ENCODE results near the gene SLC12A9. TPM values are rescaled to one million over a fixed set of nuclear protein-coding genes. Genes with fewer than 3 reads are reported as not detected.

SLC12A9 gene
- total RNA-seq, 1 experiment from 2014 or later: 23.8 TPM

DNA sequence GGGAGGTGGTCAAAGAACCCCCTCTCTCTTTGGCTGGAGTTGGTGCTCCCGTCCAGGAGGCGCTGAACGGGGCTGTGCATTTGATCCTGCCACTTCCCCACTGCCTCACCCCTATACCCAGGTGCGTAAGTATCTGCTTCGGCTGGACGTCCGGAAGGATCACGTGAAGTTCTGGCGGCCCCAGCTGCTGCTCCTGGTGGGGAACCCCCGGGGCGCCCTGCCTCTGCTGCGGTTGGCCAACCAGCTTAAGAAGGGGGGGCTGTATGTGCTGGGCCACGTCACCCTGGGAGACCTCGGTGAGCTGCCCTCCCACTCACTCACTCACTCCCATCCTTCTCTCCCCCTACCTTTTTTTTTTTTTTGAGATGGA lies 9.1 kb downstream of the SLC12A9 start:
- H3K27me3 ChIP-seq (replicated peaks; ENCODE audit: insufficient read depth, low read depth, low read length, poor library complexity): no peaks in the 10 kb centered on the region
- TF ChIP-seq EZH2 (IDR thresholded peaks at IDR 0.05; ENCODE audit: borderline replicate concordance, low read depth, low read length, poor library complexity, severe bottlenecking): no peak
- TF ChIP-seq, protein P1, sequence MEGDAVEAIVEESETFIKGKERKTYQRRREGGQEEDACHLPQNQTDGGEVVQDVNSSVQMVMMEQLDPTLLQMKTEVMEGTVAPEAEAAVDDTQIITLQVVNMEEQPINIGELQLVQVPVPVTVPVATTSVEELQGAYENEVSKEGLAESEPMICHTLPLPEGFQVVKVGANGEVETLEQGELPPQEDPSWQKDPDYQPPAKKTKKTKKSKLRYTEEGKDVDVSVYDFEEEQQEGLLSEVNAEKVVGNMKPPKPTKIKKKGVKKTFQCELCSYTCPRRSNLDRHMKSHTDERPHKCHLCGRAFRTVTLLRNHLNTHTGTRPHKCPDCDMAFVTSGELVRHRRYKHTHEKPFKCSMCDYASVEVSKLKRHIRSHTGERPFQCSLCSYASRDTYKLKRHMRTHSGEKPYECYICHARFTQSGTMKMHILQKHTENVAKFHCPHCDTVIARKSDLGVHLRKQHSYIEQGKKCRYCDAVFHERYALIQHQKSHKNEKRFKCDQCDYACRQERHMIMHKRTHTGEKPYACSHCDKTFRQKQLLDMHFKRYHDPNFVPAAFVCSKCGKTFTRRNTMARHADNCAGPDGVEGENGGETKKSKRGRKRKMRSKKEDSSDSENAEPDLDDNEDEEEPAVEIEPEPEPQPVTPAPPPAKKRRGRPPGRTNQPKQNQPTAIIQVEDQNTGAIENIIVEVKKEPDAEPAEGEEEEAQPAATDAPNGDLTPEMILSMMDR (conservative IDR thresholded peaks at IDR 0.05; ENCODE audit: low read depth, low read length): no peak
- POLR2A ChIA-PET (ENCODE audit: low non-redundant PET): no interaction called here
- intact Hi-C loops (cut with micrococcal nuclease; ENCODE audit: unreplicated experiment): no loop called here
- CTCF ChIA-PET: no interaction called here
- H3K4me3 ChIP-seq (ENCODE audit: low read depth, low read length, poor library complexity, severe bottlenecking): no peak overlapping the region
- BruUV-seq (replicated peaks): no TSS peak
- H3K4me1 ChIP-seq (ENCODE audit: insufficient read depth, low read length, poor library complexity, severe bottlenecking): peaks cover 16% of the 10 kb centered on the region
- no peak overlapping the region for H3K27ac ChIP-seq (ENCODE audit: low read depth, low read length, poor library complexity, severe bottlenecking)
- DNase-seq (ENCODE audit: low spot score): no peak
- H3K36me3 ChIP-seq (ENCODE audit: insufficient read depth, low read length, poor library complexity, severe bottlenecking): no peaks in the 10 kb centered on the region
- H3K9me3 ChIP-seq (ENCODE audit: low read depth, low read length, poor library complexity, severe bottlenecking): no peaks in the 10 kb centered on the region

DNA sequence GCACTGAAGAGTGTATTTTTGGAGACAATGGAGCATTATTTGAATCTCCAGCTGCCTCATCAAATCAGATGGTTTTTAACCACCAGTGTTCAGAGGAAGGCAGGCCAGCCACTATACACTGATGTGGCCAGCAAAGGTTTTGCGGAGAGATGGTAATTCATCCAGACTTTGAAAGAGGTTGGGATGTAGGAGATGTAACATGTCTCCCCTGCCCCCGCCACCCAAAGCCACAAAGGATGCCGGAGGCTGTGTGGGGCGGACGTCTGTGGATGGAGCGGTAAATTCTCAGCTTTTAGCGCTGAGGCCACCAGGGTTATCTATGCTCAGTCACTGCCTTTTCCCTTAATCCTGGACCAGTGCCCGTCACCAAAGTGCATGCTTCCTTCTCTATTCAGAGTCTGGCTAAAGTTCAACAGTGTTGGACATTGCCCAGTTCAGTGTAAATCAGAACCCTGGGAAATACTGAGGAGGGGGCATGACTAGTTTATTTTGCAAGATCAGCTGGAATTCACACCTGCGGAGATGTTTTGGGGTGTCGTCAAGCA lies 11.0 kb downstream of the SLC12A9 start:
- Histone ChIP-seq H3K4me3 (ENCODE audit: low read depth, low read length, poor library complexity, severe bottlenecking) (no peak overlapping the region), H3K4me1 (ENCODE audit: insufficient read depth, low read length, poor library complexity, severe bottlenecking) (peaks cover 24% of the 10 kb centered on the region), H3K27ac (ENCODE audit: low read depth, low read length, poor library complexity, severe bottlenecking) (no peak overlapping the region), H3K36me3 (ENCODE audit: insufficient read depth, low read length, poor library complexity, severe bottlenecking) (no peaks in the 10 kb centered on the region), H3K9me3 (ENCODE audit: low read depth, low read length, poor library complexity, severe bottlenecking) (no peaks in the 10 kb centered on the region), H3K27me3 (replicated peaks; ENCODE audit: insufficient read depth, low read depth, low read length, poor library complexity) (no peaks in the 10 kb centered on the region)
- CTCF ChIA-PET: no interaction called here
- intact Hi-C loops (cut with micrococcal nuclease; ENCODE audit: unreplicated experiment): no loop called here
- TF ChIP-seq, protein P1 (conservative IDR thresholded peaks at IDR 0.05; ENCODE audit: low read depth, low read length): no peak
- no peak for TF ChIP-seq EZH2 (IDR thresholded peaks at IDR 0.05; ENCODE audit: borderline replicate concordance, low read depth, low read length, poor library complexity, severe bottlenecking)
- POLR2A ChIA-PET (ENCODE audit: low non-redundant PET): no interaction called here
- no peak for DNase-seq (ENCODE audit: low spot score)
- no TSS peak for BruUV-seq (replicated peaks)

DNA sequence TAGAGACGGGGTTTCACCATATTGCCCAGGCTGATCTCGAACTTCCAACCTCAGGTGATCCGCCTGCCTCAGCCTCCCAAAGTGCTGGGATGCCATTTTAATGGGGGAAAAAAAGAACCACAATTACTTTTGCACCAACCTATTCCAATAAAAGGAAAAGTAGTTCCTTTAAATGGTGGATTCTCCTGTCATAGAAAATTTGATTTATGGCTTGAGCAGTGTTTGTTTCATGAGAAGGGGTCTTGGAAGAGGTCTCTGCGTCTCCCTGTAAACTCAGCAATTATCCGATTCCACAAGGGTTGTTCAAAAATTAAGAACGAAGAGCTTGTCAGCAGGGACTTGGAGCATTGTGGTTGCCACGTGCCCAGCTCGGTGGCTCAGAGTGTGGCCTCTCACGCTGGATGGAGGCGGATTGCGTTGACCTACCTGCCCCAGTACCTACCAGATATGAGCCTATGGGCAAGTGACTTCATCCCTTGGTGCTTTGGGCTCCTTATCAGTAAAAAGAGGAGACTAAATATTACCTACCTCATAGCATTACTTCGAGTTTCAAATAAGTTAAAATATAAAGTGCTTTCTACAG lies 11.8 kb downstream of the SLC12A9 start:
- no TSS peak for BruUV-seq (replicated peaks)
- no peak for TF ChIP-seq EZH2 (IDR thresholded peaks at IDR 0.05; ENCODE audit: borderline replicate concordance, low read depth, low read length, poor library complexity, severe bottlenecking)
- TF ChIP-seq, protein P1 (conservative IDR thresholded peaks at IDR 0.05; ENCODE audit: low read depth, low read length): no peak
- DNase-seq (ENCODE audit: low spot score): no peak
- Histone ChIP-seq H3K27me3 (replicated peaks; ENCODE audit: insufficient read depth, low read depth, low read length, poor library complexity) (no peaks in the 10 kb centered on the region), H3K9me3 (ENCODE audit: low read depth, low read length, poor library complexity, severe bottlenecking) (no peaks in the 10 kb centered on the region), H3K36me3 (ENCODE audit: insufficient read depth, low read length, poor library complexity, severe bottlenecking) (peaks cover 3% of the 10 kb centered on the region), H3K4me3 (ENCODE audit: low read depth, low read length, poor library complexity, severe bottlenecking) (no peak overlapping the region), H3K27ac (ENCODE audit: low read depth, low read length, poor library complexity, severe bottlenecking) (no peak overlapping the region), H3K4me1 (ENCODE audit: insufficient read depth, low read length, poor library complexity, severe bottlenecking) (peaks cover 28% of the 10 kb centered on the region)
- ChIA-PET POLR2A (ENCODE audit: low non-redundant PET) (interaction anchor here (0.6 kb wide), 1 partner anchor 23 kb away, joined by 3 read pairs; no protein-coding TSS in a partner anchor), CTCF (no interaction called here)
- intact Hi-C loops (cut with micrococcal nuclease; ENCODE audit: unreplicated experiment): no loop called here

Data from A673 (cell line).